Natural killer cell (primary cell): Measurements from ENCODE around the gene VAV3. TPM values are rescaled to one million over a fixed set of nuclear protein-coding genes. Genes with fewer than 3 reads are reported as not detected.

ENCODE experiments used
- ATAC-seq, 3 donors: fragments of 150-1000 bp in 2 of 3; fragments of 200-7000 bp in 1 of 3; cut with Tn5 transposase; 1 replicate in 1 of 3; 2 replicates in 2 of 3; pipeline ENCODE4 v1.10.0; 2021; ENCODE audit warnings: mild to moderate bottlenecking in 2 of 3, moderate library complexity in 2 of 3
- DNase-seq, 2 donors: peaks; one replicate each; pipeline versions ENCODE4 v3.0.0 to v3.0.0-alpha.2; 2013 to 2021; ENCODE audit warnings: mixed read lengths in 1 of 2
- H3K27ac ChIP-seq: one replicate; pipeline ENCODE4 v1.5.1; 2013; ENCODE audit warnings: mild to moderate bottlenecking, low read length
- H3K27me3 ChIP-seq: one replicate; pipeline ENCODE4 v1.6.1; 2013; ENCODE audit warnings: low read length; ENCODE audit not compliant: control insufficient read depth, insufficient read depth
- H3K36me3 ChIP-seq: one replicate; pipeline ENCODE4 v1.6.1; 2013; ENCODE audit warnings: low read length; ENCODE audit not compliant: control insufficient read depth, insufficient read depth
- H3K4me1 ChIP-seq: one replicate; pipeline ENCODE4 v1.6.1; 2013; ENCODE audit warnings: low read length; ENCODE audit not compliant: control insufficient read depth, insufficient read depth
- H3K4me3 ChIP-seq: one replicate; pipeline ENCODE4 v1.5.1; 2013; ENCODE audit warnings: low read length
- H3K9me3 ChIP-seq: one replicate; pipeline ENCODE4 v1.6.1; 2013; ENCODE audit warnings: low read length; ENCODE audit not compliant: control insufficient read depth, insufficient read depth
- H3K27ac Mint-ChIP-seq, 2 donors: one replicate each; pipeline ENCODE4 v1.8.0; 2022; ENCODE audit warnings: mild to moderate bottlenecking in 2 of 2, mixed read lengths in 2 of 2, moderate library complexity in 1 of 2
- H3K27me3 Mint-ChIP-seq, 2 donors: one replicate each; pipeline ENCODE4 v1.8.0; 2022; ENCODE audit warnings: low read depth in 2 of 2, mixed read lengths in 2 of 2
- H3K36me3 Mint-ChIP-seq: one replicate; pipeline ENCODE4 v1.8.0; 2022; ENCODE audit warnings: mixed read lengths
- H3K4me1 Mint-ChIP-seq, 2 donors: one replicate each; pipeline ENCODE4 v1.8.0; 2022; ENCODE audit warnings: mixed read lengths in 2 of 2
- H3K4me3 Mint-ChIP-seq: one replicate; pipeline ENCODE4 v1.8.0; 2022; ENCODE audit warnings: mild to moderate bottlenecking, moderate library complexity, mixed read lengths
- H3K9me3 Mint-ChIP-seq, 2 donors: one replicate each; pipeline ENCODE4 v1.8.0; 2022; ENCODE audit warnings: mixed read lengths in 2 of 2
- CTCF ChIP-seq: fragments of 200-600 bp; IDR thresholded peaks from one replicate; pipeline ENCODE4 v1.8.0; 2022; ENCODE audit warnings: antibody characterized with exemption
- WGBS: methylation state at CpG from one replicate; pipeline ENCODE4 v1.1.7; 2013; ENCODE audit warnings: missing lambda C conversion rate; ENCODE audit not compliant: insufficient coverage; 5-methylcytosine and 5-hydroxymethylcytosine counted together
- intact Hi-C: fragments of 100-400 bp; cut with micrococcal nuclease; formaldehyde crosslinking; loops from one replicate; pipeline ENCODE4 v1.14.2; 2022
- total RNA-seq, 4 donors: library from RNA; stranded (reverse); fragments of 120-200 nt in 1 of 4; gene quantifications; one replicate each; pipeline versions ENCODE4 v1.2.3 to v1.2.4, GENCODE V29; 2013 to 2022

Gene VAV3
- total RNA-seq, 3 donors from 2014 or later (not counting 1 experiment from before 2014, with no cell fraction given) = 95.8 to 101 (median 96.6) TPM

DNA sequence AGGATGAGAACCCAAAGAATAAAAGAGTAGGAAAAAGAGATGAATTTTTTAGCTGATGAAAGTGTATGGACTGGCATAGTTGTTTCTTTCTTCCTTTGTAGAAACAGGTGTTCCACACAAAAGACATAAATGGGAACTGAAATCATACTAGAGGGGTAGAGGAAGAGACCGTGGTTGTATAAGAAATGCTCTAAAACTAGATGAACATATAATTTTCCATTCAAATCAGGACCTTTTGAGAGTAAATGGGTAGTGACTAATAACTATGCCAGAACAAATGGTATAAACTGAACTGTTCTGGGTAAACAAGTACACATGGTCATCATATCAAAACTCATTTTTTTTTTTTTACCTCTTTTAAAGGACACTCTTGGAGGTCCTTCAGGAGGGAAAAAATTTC is 344.2 kb downstream of the VAV3 start:
- no peak overlapping the region for H3K27ac ChIP-seq
- H3K4me3 Mint-ChIP-seq = no peak overlapping the region
- peaks cover 3% of the 10 kb centered on the region for H3K4me1 ChIP-seq
- no peak for TF ChIP-seq CTCF
- no peak overlapping the region for H3K27ac Mint-ChIP-seq
- peaks cover 28 to 46% of the 10 kb centered on the region in 2 donors for H3K4me1 Mint-ChIP-seq
- intact Hi-C loops = no loop called here
- ATAC-seq (no peak), DNase-seq (no peak)
- peaks cover 7% of the 10 kb centered on the region for H3K36me3 Mint-ChIP-seq
- peaks cover 3% of the 10 kb centered on the region for H3K9me3 ChIP-seq
- H3K4me3 ChIP-seq = no peak overlapping the region
- peaks cover 15% of the 10 kb centered on the region for H3K36me3 ChIP-seq
- no peaks in the 10 kb centered on the region for H3K9me3 Mint-ChIP-seq
- no CpG with 5 or more reads among the region's 1 CpG for whole genome bisulfite sequencing
- no peaks in the 10 kb centered on the region for H3K27me3 ChIP-seq
- H3K27me3 Mint-ChIP-seq = no peaks in the 10 kb centered on the region

- no peak for ATAC-seq
- Mint-ChIP-seq H3K4me1 (peaks cover 29 to 49% of the 10 kb centered on the region in 2 donors), H3K4me3 (no peak overlapping the region), H3K9me3 (no peaks in the 10 kb centered on the region), H3K27ac (peak overlapping the region; percentile 0 to 1), H3K27me3 (no peaks in the 10 kb centered on the region), H3K36me3 (peaks cover 19% of the 10 kb centered on the region)
- no peak for DNase-seq
- Histone ChIP-seq H3K36me3 (peaks cover 23% of the 10 kb centered on the region), H3K9me3 (peaks cover 3% of the 10 kb centered on the region), H3K4me1 (peaks cover 3% of the 10 kb centered on the region), H3K4me3 (no peak overlapping the region), H3K27me3 (no peaks in the 10 kb centered on the region), H3K27ac (no peak overlapping the region)
- intact Hi-C loops = no loop called here
- TF ChIP-seq CTCF = no peak
These were observed 346.4 kb downstream of the VAV3 start for GRCh38 chr1:107618539-107618938.

- WGBS = 92% methylated on average over 6 of the region's 8 CpGs
- H3K4me3 Mint-ChIP-seq = no peak overlapping the region
- intact Hi-C loops = no loop called here
- peaks cover 26% of the 10 kb centered on the region for H3K36me3 Mint-ChIP-seq
- TF ChIP-seq CTCF = no peak
- H3K27ac ChIP-seq = no peak overlapping the region
- H3K9me3 ChIP-seq = peaks cover 3% of the 10 kb centered on the region
- peak overlapping the region in 1 of 2 donors; percentile 1 for H3K27ac Mint-ChIP-seq
- H3K4me3 ChIP-seq = no peak overlapping the region
- H3K4me1 ChIP-seq = peaks cover 3% of the 10 kb centered on the region
- H3K9me3 Mint-ChIP-seq = peaks cover 0 to 3% of the 10 kb centered on the region in 2 donors
- DNase-seq (no peak), ATAC-seq (no peak)
- no peaks in the 10 kb centered on the region for H3K27me3 Mint-ChIP-seq
- H3K4me1 Mint-ChIP-seq = peaks cover 25 to 44% of the 10 kb centered on the region in 2 donors
- peaks cover 27% of the 10 kb centered on the region for H3K36me3 ChIP-seq
- H3K27me3 ChIP-seq = no peaks in the 10 kb centered on the region
These were observed 347.1 kb downstream of the VAV3 start for GRCh38 chr1:107617921-107618320.

GRCh38 chr1:107617456-107617855 is 347.5 kb downstream of the VAV3 start:
- Histone ChIP-seq H3K4me3 (no peak overlapping the region), H3K9me3 (peaks cover 3% of the 10 kb centered on the region), H3K27ac (no peak overlapping the region), H3K27me3 (no peaks in the 10 kb centered on the region), H3K4me1 (peaks cover 3% of the 10 kb centered on the region), H3K36me3 (peaks cover 27% of the 10 kb centered on the region)
- Mint-ChIP-seq H3K27ac (peak overlapping the region in 1 of 2 donors; percentile 1), H3K4me1 (peaks cover 20 to 39% of the 10 kb centered on the region in 2 donors), H3K9me3 (peaks cover 3 to 7% of the 10 kb centered on the region in 2 donors), H3K27me3 (no peaks in the 10 kb centered on the region), H3K4me3 (no peak overlapping the region), H3K36me3 (peaks cover 30% of the 10 kb centered on the region)
- no peak for TF ChIP-seq CTCF
- DNase-seq (no peak), ATAC-seq (no peak)
- intact Hi-C loops = no loop called here
